HG03097 (cell line): ENCODE results near the gene TUBB8B.
"Not testable (repeated sequence)": the region's sequence is repeated elsewhere in the genome, so short reads cannot be mapped to it uniquely, and the experiment has no call there.

Experiments used
- ATAC-seq: cut with Tn5 transposase; IDR thresholded peaks from one replicate; pipeline ENCODE4 v1.9.1; 2021; ENCODE audit not compliant: unreplicated experiment, low FRiP score

TUBB8B gene

GRCh38 chr18:13177-13576 is 36.2 kb downstream of the TUBB8B start:
- not testable (repeated sequence) for ATAC-seq

- ATAC-seq: not testable (repeated sequence)
Measured at GRCh38 chr18:12773-13172, 36.6 kb downstream of the TUBB8B start.

- ATAC-seq: not testable (repeated sequence)
Measured at GRCh38 chr18:11383-12274, 37.8 kb downstream of the TUBB8B start.

GRCh38 chr18:10624-11184 is 38.7 kb downstream of the TUBB8B start:
- not testable (repeated sequence) for ATAC-seq

GRCh38 chr18:9937-10336 is 39.5 kb downstream of the TUBB8B start:
- ATAC-seq: not testable (repeated sequence)
